HepG2 (cell line): ENCODE measurements around the gene SERPINI1. TPM values are rescaled to one million over a fixed set of nuclear protein-coding genes. Genes with fewer than 3 reads are reported as not detected.

Experiments used
- ATAC-seq: fragments of 200-7000 bp; cut with Tn5 transposase; 3 replicates; pipeline ENCODE4 v1.9.1; 2020; ENCODE audit warnings: mild to moderate bottlenecking, moderate library complexity
- BruUV-seq: library from RNA; stranded (reverse); fragments of 400-500 nt; replicated peaks from 2 replicates; lab custom pipeline; 2021; lab: Mats Ljungman, UMichigan
- CTCF ChIA-PET: fragments of 300-600 bp; formaldehyde crosslinking; extraction: SDS; loops from one replicate; lab custom pipeline; 2021; ENCODE audit warnings: low total read pairs, inconsistent platforms, low intra/inter-chr PET ratio; lab: Yijun Ruan, JAX
- POLR2A ChIA-PET: fragments of 350-600 bp; sonication (Branson Sonifier 250); formaldehyde crosslinking; loops from one replicate; lab custom pipeline; 2020; ENCODE audit warnings: antibody characterized with exemption, inconsistent platforms; lab: Yijun Ruan, JAX
- DNase-seq: peaks from one replicate; pipeline ENCODE4 v3.0.0-alpha.2; 2015; ENCODE audit warnings: low spot score
- FAIRE-seq: peaks from 3 replicates; lab custom pipeline; 2011; peaks lifted over from hg19 to GRCh38; lab: Jason Lieb, UNC
- H2AFZ ChIP-seq: one replicate; pipeline ENCODE4 v1.6.1; 2011; ENCODE audit warnings: low read length, inconsistent platforms
- H3K27ac ChIP-seq: fragments of 300-600 bp; 3 replicates; pipeline ENCODE4 v1.8.0; 2011; ENCODE audit warnings: mixed run types, mild to moderate bottlenecking, mixed read lengths, low read length, inconsistent platforms; ENCODE audit not compliant: insufficient read depth; ENCODE audit errors: extremely low read length
- H3K27me3 ChIP-seq, 2 experiments: fragments of 200-600 bp in 1 of 2; 2 replicates in 1 of 2; 3 replicates in 1 of 2; pipeline versions ENCODE4 v1.6.0 to v1.8.0; 2011; ENCODE audit warnings: low read length in 2 of 2, mild to moderate bottlenecking in 2 of 2, moderate library complexity in 2 of 2, inconsistent platforms in 1 of 2; ENCODE audit not compliant: insufficient read depth in 2 of 2, control insufficient read depth in 1 of 2
- H3K36me3 ChIP-seq, 2 experiments: fragments of 200-600 bp in 1 of 2; replicated peaks in 1 of 2; 2 replicates in 1 of 2; 3 replicates in 1 of 2; pipeline versions ENCODE4 v1.5.1 to v1.8.0; 2011; ENCODE audit warnings: low read length in 2 of 2, inconsistent platforms in 1 of 2; ENCODE audit not compliant: insufficient read depth in 2 of 2, control insufficient read depth in 1 of 2
- H3K4me1 ChIP-seq: 2 replicates; pipeline ENCODE4 v1.5.1; 2012; ENCODE audit warnings: low read length, inconsistent platforms; ENCODE audit not compliant: insufficient read depth
- H3K4me2 ChIP-seq: 2 replicates; pipeline ENCODE4 v1.6.0; 2011; ENCODE audit warnings: low read depth, low read length, inconsistent platforms
- H3K4me3 ChIP-seq, 3 experiments: fragments of 200-600 bp in 1 of 3; sonication (generic), shearing (Covaris generic) in 1 of 3; replicated peaks in 1 of 3; 2 replicates each; pipeline ENCODE4 v1.5.1; 2011 to 2016; ENCODE audit warnings: low read length in 3 of 3, inconsistent platforms in 2 of 3, low read depth in 2 of 3, mild to moderate bottlenecking in 2 of 3, control low read depth in 1 of 3, mixed read lengths in 1 of 3; ENCODE audit not compliant: insufficient read depth in 1 of 3
- H3K79me2 ChIP-seq: one replicate; pipeline ENCODE4 v1.6.1; 2011; ENCODE audit warnings: low read length, inconsistent platforms; ENCODE audit not compliant: insufficient read depth
- H3K9ac ChIP-seq: 2 replicates; pipeline ENCODE4 v1.6.0; 2011; ENCODE audit warnings: mild to moderate bottlenecking, low read depth, low read length, inconsistent platforms; ENCODE audit not compliant: insufficient read depth
- H3K9me3 ChIP-seq: 2 replicates; pipeline ENCODE4 v1.5.1; 2012; ENCODE audit warnings: mild to moderate bottlenecking, low read length
- H4K20me1 ChIP-seq: 2 replicates; pipeline ENCODE4 v1.6.0; 2011; ENCODE audit warnings: inconsistent platforms, mild to moderate bottlenecking, low read length, moderate library complexity; ENCODE audit not compliant: insufficient read depth
- ATAD3A ChIP-seq: sonication (generic); formaldehyde crosslinking; IDR thresholded peaks from 2 replicates; pipeline ENCODE4 v1.4.0; 2020; ENCODE audit warnings: missing genetic modification reagents
- HOXD1 ChIP-seq: sonication (generic); formaldehyde crosslinking; IDR thresholded peaks from 2 replicates; pipeline ENCODE4 v1.5.0; 2020; ENCODE audit warnings: missing genetic modification reagents
- IKZF4 ChIP-seq: sonication (generic); formaldehyde crosslinking; IDR thresholded peaks from 2 replicates; pipeline ENCODE4 v1.5.1; 2020; ENCODE audit warnings: borderline replicate concordance, mild to moderate bottlenecking, low read depth, missing genetic modification reagents; ENCODE audit errors: not compliant biosample characterization
- NFE2 ChIP-seq: sonication (generic); formaldehyde crosslinking; IDR thresholded peaks from 2 replicates; pipeline ENCODE4 v1.4.0; 2020; ENCODE audit warnings: missing genetic modification reagents
- NFIC ChIP-seq: IDR thresholded peaks from 2 replicates; pipeline ENCODE4 v1.6.1; 2012; ENCODE audit warnings: mild to moderate bottlenecking, low read length, inconsistent platforms
- NR2C2 ChIP-seq: sonication (generic); formaldehyde crosslinking; IDR thresholded peaks from 2 replicates; pipeline ENCODE4 v1.4.0; 2020; ENCODE audit warnings: missing genetic modification reagents, mild to moderate bottlenecking, moderate library complexity, borderline replicate concordance
- PHF20 ChIP-seq: sonication (generic); formaldehyde crosslinking; IDR thresholded peaks from 2 replicates; pipeline ENCODE4 v1.5.0; 2020; ENCODE audit warnings: mild to moderate bottlenecking, missing genetic modification reagents
- PLRG1 ChIP-seq: fragments of 450-650 bp; conservative IDR thresholded peaks from 2 replicates; pipeline ENCODE4 v1.6.1; 2016
- PRPF4 ChIP-seq: fragments of 200-400 bp; formaldehyde crosslinking; IDR thresholded peaks from 2 replicates; pipeline ENCODE4 v1.6.1; 2016; ENCODE audit warnings: low read length, low read depth; ENCODE audit not compliant: poor library complexity, severe bottlenecking
- RBAK ChIP-seq: sonication (generic); formaldehyde crosslinking; IDR thresholded peaks from 2 replicates; pipeline ENCODE4 v1.5.1; 2020; ENCODE audit warnings: mild to moderate bottlenecking, missing genetic modification reagents
- RXRB ChIP-seq: IDR thresholded peaks from 2 replicates; pipeline ENCODE4 v1.6.1; 2016; ENCODE audit warnings: borderline replicate concordance, missing genetic modification reagents, missing compliant biosample characterization
- SP4 ChIP-seq: sonication (generic); formaldehyde crosslinking; IDR thresholded peaks from 2 replicates; pipeline ENCODE4 v1.8.1; 2023; ENCODE audit warnings: mild to moderate bottlenecking, missing genetic modification reagents
- ZMYM3 ChIP-seq: sonication (generic); formaldehyde crosslinking; IDR thresholded peaks from 2 replicates; pipeline ENCODE4 v1.5.1; 2020; ENCODE audit warnings: mild to moderate bottlenecking, missing genetic modification reagents
- ZNF10 ChIP-seq: sonication (generic); formaldehyde crosslinking; IDR thresholded peaks from 2 replicates; pipeline ENCODE4 v1.4.0; 2020; ENCODE audit warnings: mild to moderate bottlenecking, low read depth, missing genetic modification reagents, borderline replicate concordance
- ZNF12 ChIP-seq: sonication (generic); formaldehyde crosslinking; IDR thresholded peaks from 2 replicates; pipeline ENCODE4 v1.5.0; 2020; ENCODE audit warnings: missing genetic modification reagents
- ZNF136 ChIP-seq: sonication (generic); formaldehyde crosslinking; IDR thresholded peaks from 2 replicates; pipeline ENCODE4 v1.8.1; 2022; ENCODE audit warnings: low read depth, mild to moderate bottlenecking, moderate library complexity, missing genetic modification reagents
- ZNF234 ChIP-seq: sonication (generic); formaldehyde crosslinking; conservative IDR thresholded peaks from 2 replicates; pipeline ENCODE4 v1.5.1; 2020; ENCODE audit warnings: mild to moderate bottlenecking, missing genetic modification reagents
- ZNF484 ChIP-seq: sonication (generic); formaldehyde crosslinking; IDR thresholded peaks from 2 replicates; pipeline ENCODE4 v1.5.1; 2020; ENCODE audit warnings: mild to moderate bottlenecking, low read depth, missing genetic modification reagents, borderline replicate concordance
- ZNF839 ChIP-seq: sonication (generic); formaldehyde crosslinking; IDR thresholded peaks from 2 replicates; pipeline ENCODE4 v1.4.0; 2020; ENCODE audit warnings: missing genetic modification reagents, mild to moderate bottlenecking, borderline replicate concordance
- WGBS: methylation state at CpG from one replicate; pipeline ENCODE4 v1.1.6; 2017; ENCODE audit warnings: low lambda C conversion rate; 5-methylcytosine and 5-hydroxymethylcytosine counted together
- in situ Hi-C: cut with HindIII; loops from 2 replicates; pipeline ENCODE4 v1.10.0; 2017; ENCODE audit warnings: low pct_unique_long_range_greater_than_20kb; ENCODE audit not compliant: extremely low pct_ligation_motif_present
- intact Hi-C: fragments of 100-400 bp; cut with micrococcal nuclease; formaldehyde crosslinking; loops from one replicate; pipeline ENCODE4 v1.10.0; 2022; ENCODE audit not compliant: unreplicated experiment
- polyA plus RNA-seq, 8 experiments: library from polyadenylated mRNA; depleted of rRNA in 3 of 8; stranded (reverse) in 7 of 8; unstranded in 1 of 8; fragments of >200 nt; fragmentation: Illumina TruSeq in 4 of 8; extraction: Trizol in 4 of 8; gene quantifications; 2 replicates each; pipeline versions ENCODE4 v1.2.1 to v1.2.3, GENCODE V29; 2011 to 2016; ENCODE audit warnings: low read depth in 4 of 8, missing spikeins in 1 of 8, mixed read lengths in 1 of 8; ENCODE audit not compliant: insufficient read depth in 1 of 8
- total RNA-seq, 5 experiments: library from RNA; depleted of rRNA; stranded (reverse); fragments of >200 nt; fragmentation: Illumina TruSeq; extraction: Trizol; gene quantifications; 2 replicates each; pipeline ENCODE4 v1.2.3, GENCODE V29; 2016; ENCODE audit warnings: low read depth in 1 of 5
- TF ChIP-seq, protein P1 (sequence below): sonication (generic); formaldehyde crosslinking; IDR thresholded peaks from 2 replicates; pipeline ENCODE4 v1.8.1; 2023; ENCODE audit warnings: missing genetic modification reagents, inconsistent platforms, borderline replicate concordance
- TF ChIP-seq, protein P2 (sequence below): sonication (generic); formaldehyde crosslinking; IDR thresholded peaks from 2 replicates; pipeline ENCODE4 v1.4.0; 2020; ENCODE audit warnings: missing genetic modification reagents
- TF ChIP-seq, protein P3 (sequence below): sonication (generic); formaldehyde crosslinking; IDR thresholded peaks from 2 replicates; pipeline ENCODE4 v1.4.0; 2020; ENCODE audit warnings: missing genetic modification reagents, borderline replicate concordance

The SERPINI1 gene
- total and polyA plus RNA-seq, 2 of the 13 experiments (the other 11 are each of a cell fraction or from before 2014, with no cell fraction given): 14.7 to 58.0 TPM

DNA sequence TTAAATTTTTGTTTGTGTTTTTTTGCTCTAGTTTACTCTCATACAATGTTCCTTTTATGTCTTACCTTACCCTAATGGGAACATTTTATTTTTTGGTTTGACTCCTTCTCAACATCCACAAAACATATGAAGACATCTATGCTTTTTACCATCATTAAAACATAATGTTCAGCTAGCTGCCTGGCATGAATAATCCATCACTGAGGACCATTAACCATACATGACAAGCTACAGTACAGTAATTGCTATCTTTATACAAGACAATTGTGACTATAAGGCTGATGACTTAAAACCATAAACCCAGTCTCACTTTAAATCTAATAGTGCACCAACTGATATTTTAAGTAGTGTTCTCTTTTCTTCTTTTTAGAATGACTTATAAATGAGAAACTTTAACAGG, 13.7 kb downstream of the SERPINI1 start:
- no peaks in the 10 kb centered on the region for H3K36me3 ChIP-seq
- H3K9ac ChIP-seq: no peak overlapping the region
- POLR2A ChIA-PET: no interaction called here

DNA sequence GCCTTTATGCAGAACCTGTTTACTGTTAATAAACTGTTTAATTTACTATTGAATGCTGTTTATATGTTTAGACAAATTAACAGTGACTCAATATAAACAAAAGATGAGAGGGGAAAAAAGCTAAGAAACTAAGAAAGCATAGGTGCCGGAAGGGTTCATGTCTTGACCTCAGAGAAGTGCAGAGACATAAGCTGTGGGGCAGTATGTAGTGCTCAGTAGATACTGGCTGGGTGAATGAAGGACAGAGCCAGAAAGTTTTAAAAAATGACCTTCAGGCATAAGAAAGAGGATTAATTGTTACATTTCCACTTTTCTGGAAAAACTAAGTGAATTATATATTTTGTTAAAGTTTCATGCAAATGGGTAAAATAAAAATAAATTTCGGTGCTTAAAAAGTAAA, 14.2 kb downstream of the SERPINI1 start:
- H3K9ac ChIP-seq: no peak overlapping the region
- no peak for ATAC-seq
- in situ Hi-C loops (no loop called here), intact Hi-C loops (no loop called here)
- no peaks in the 10 kb centered on the region for H3K79me2 ChIP-seq
- H2AFZ ChIP-seq: no peak overlapping the region
- H3K4me3 ChIP-seq: no peak overlapping the region
- POLR2A ChIA-PET: no interaction called here
- CTCF ChIA-PET: no interaction called here
- H3K4me1 ChIP-seq: peaks cover 11% of the 10 kb centered on the region
- no peaks in the 10 kb centered on the region; a peak in 1 of 5 replicates for H3K27me3 ChIP-seq
- no peaks in the 10 kb centered on the region for H3K36me3 ChIP-seq
- no TSS peak for BruUV-seq
- no peak overlapping the region for H3K27ac ChIP-seq
- DNase-seq: no peak
- H3K9me3 ChIP-seq: no peaks in the 10 kb centered on the region
- H4K20me1 ChIP-seq: no peaks in the 10 kb centered on the region
- WGBS: 94% methylated on average over 2 of the region's 2 CpGs
- H3K4me2 ChIP-seq: no peak overlapping the region
- no peak for FAIRE-seq
- TF ChIP-seq PLRG1: no peak
- TF ChIP-seq ZNF484 (CRISPR knock-in tag): no peak
- TF ChIP-seq, protein P1, sequence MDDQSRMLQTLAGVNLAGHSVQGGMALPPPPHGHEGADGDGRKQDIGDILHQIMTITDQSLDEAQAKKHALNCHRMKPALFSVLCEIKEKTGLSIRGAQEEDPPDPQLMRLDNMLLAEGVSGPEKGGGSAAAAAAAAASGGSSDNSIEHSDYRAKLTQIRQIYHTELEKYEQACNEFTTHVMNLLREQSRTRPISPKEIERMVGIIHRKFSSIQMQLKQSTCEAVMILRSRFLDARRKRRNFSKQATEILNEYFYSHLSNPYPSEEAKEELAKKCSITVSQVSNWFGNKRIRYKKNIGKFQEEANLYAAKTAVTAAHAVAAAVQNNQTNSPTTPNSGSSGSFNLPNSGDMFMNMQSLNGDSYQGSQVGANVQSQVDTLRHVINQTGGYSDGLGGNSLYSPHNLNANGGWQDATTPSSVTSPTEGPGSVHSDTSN: no peak
- TF ChIP-seq PHF20 (CRISPR knock-in tag): no peak
- TF ChIP-seq ZNF136 (CRISPR knock-in tag): no peak
- no peak for TF ChIP-seq RBAK (CRISPR knock-in tag)
- TF ChIP-seq, protein P2, sequence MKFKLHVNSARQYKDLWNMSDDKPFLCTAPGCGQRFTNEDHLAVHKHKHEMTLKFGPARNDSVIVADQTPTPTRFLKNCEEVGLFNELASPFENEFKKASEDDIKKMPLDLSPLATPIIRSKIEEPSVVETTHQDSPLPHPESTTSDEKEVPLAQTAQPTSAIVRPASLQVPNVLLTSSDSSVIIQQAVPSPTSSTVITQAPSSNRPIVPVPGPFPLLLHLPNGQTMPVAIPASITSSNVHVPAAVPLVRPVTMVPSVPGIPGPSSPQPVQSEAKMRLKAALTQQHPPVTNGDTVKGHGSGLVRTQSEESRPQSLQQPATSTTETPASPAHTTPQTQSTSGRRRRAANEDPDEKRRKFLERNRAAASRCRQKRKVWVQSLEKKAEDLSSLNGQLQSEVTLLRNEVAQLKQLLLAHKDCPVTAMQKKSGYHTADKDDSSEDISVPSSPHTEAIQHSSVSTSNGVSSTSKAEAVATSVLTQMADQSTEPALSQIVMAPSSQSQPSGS (CRISPR knock-in tag): no peak
- TF ChIP-seq ZNF12: no peak
- TF ChIP-seq ZNF839 (CRISPR knock-in tag): no peak

More for the DNA sequence above, 13.7 kb downstream of the SERPINI1 start:
- no peaks in the 10 kb centered on the region for H3K79me2 ChIP-seq
- ATAC-seq (no peak), DNase-seq (no peak)
- H4K20me1 ChIP-seq: no peaks in the 10 kb centered on the region
- no peaks in the 10 kb centered on the region for H3K9me3 ChIP-seq
- peaks cover 11% of the 10 kb centered on the region for H3K4me1 ChIP-seq
- H2AFZ ChIP-seq: no peak overlapping the region
- BruUV-seq: no TSS peak
- TF ChIP-seq ZNF10 (CRISPR knock-in tag) (no peak), NFIC (no peak), HOXD1 (CRISPR knock-in tag) (no peak), PRPF4 (no peak), IKZF4 (CRISPR knock-in tag) (no peak), ZNF234 (no peak), SP4 (CRISPR knock-in tag) (no peak), NR2C2 (CRISPR knock-in tag) (no peak), ZMYM3 (CRISPR knock-in tag) (no peak), ATAD3A (CRISPR knock-in tag) (no peak), NFE2 (CRISPR knock-in tag) (no peak), RXRB (no peak)
- TF ChIP-seq, protein P3, sequence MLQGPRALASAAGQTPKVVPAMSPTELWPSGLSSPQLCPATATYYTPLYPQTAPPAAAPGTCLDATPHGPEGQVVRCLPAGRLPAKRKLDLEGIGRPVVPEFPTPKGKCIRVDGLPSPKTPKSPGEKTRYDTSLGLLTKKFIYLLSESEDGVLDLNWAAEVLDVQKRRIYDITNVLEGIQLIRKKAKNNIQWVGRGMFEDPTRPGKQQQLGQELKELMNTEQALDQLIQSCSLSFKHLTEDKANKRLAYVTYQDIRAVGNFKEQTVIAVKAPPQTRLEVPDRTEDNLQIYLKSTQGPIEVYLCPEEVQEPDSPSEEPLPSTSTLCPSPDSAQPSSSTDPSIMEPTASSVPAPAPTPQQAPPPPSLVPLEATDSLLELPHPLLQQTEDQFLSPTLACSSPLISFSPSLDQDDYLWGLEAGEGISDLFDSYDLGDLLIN (CRISPR knock-in tag): no peak
- TF ChIP-seq, all 625 proteins: peak for 0
- Histone ChIP-seq H3K4me3 (no peak overlapping the region), H3K27me3 (no peaks in the 10 kb centered on the region; a peak in 1 of 5 replicates), H3K27ac (no peak overlapping the region), H3K4me2 (no peak overlapping the region)
- in situ Hi-C loops: no loop called here
- intact Hi-C loops: no loop called here
- CTCF ChIA-PET: no interaction called here
- no peak for FAIRE-seq
